Measurements from ENCODE around the gene PRMT1. TPM values are rescaled to one million over a fixed set of nuclear protein-coding genes. Genes with fewer than 3 reads are reported as not detected.

Gene PRMT1
- total and polyA plus RNA-seq, 2 of the 13 experiments (the other 11 are each of a cell fraction or from before 2014, with no cell fraction given), result 324 to 374 TPM

- Histone ChIP-seq H3K27ac (ENCODE audit: extremely low read length, insufficient read depth, low read length) (peak overlapping the region; percentile 74), H3K4me1 (ENCODE audit: insufficient read depth, low read length) (peaks cover 30% of the 10 kb centered on the region), H3K4me3 (replicated peaks in 1 of 3; ENCODE audit: insufficient read depth in 1 of 3, low read depth in 2 of 3, low read length in 3 of 3) (peak overlapping the region; percentile 63 to 96 (median 93)), H2AFZ (ENCODE audit: low read length) (no peak overlapping the region), H3K9ac (ENCODE audit: insufficient read depth, low read depth, low read length) (peak overlapping the region; percentile 90), H3K36me3 (replicated peaks in 1 of 2; ENCODE audit: control insufficient read depth in 1 of 2, insufficient read depth in 2 of 2, low read length in 2 of 2) (peaks cover 9 to 25% of the 10 kb centered on the region in 2 experiments), H3K79me2 (ENCODE audit: insufficient read depth, low read length) (peaks cover 30% of the 10 kb centered on the region), H3K27me3 (ENCODE audit: control insufficient read depth in 1 of 2, insufficient read depth in 2 of 2, low read length in 2 of 2) (no peaks in the 10 kb centered on the region; a peak in 1 of 5 replicates), H3K9me3 (ENCODE audit: low read length) (no peaks in the 10 kb centered on the region), H4K20me1 (ENCODE audit: insufficient read depth, low read length) (peaks cover 5% of the 10 kb centered on the region; the same call in 1 of the 2 replicates), H3K4me2 (ENCODE audit: low read depth, low read length) (peak overlapping the region; percentile 98)
- no peak for FAIRE-seq
- peak; percentile 24 for ATAC-seq
- DNase-seq (ENCODE audit: low spot score), result no peak
- TSS peak; percentile 85 for BruUV-seq (replicated peaks)
- no CpG with 5 or more reads among the region's 9 CpGs for WGBS (ENCODE audit: low lambda C conversion rate)
- in situ Hi-C loops (cut with HindIII; ENCODE audit: extremely low pct_ligation_motif_present, low pct_unique_long_range_greater_than_20kb) (no loop called here), intact Hi-C loops (cut with micrococcal nuclease; ENCODE audit: unreplicated experiment) (no loop called here)
- TF ChIP-seq ZNF274 (CRISPR knock-in tag; IDR thresholded peaks at IDR 0.05) (no peak), ASH2L (IDR thresholded peaks at IDR 0.05; ENCODE audit: insufficient read length, low read depth, low read length) (peak; percentile 3), ZNF83 (CRISPR knock-in tag; IDR thresholded peaks at IDR 0.05; ENCODE audit: borderline replicate concordance) (peak; percentile 5; the same call in 1 of the 2 replicates), ZNF605 (CRISPR knock-in tag; IDR thresholded peaks at IDR 0.05) (0 out of 2 replicates have a peak, but pooled peaks have one; percentile 7), SALL1 (CRISPR knock-in tag; IDR thresholded peaks at IDR 0.05) (0 out of 2 replicates have a peak, but pooled peaks have one; percentile 2), HOXA5 (CRISPR knock-in tag; IDR thresholded peaks at IDR 0.05) (0 out of 2 replicates have a peak, but pooled peaks have one; percentile 6), MLLT10 (CRISPR knock-in tag; IDR thresholded peaks at IDR 0.05) (no peak), ZNF256 (CRISPR knock-in tag; conservative IDR thresholded peaks at IDR 0.05) (0 out of 2 replicates have a peak, but pooled peaks have one; percentile 14), SMAD1 (CRISPR knock-in tag; IDR thresholded peaks at IDR 0.05; ENCODE audit: borderline replicate concordance, low read depth) (no peak), KLF12 (CRISPR knock-in tag; IDR thresholded peaks at IDR 0.05; ENCODE audit: borderline replicate concordance) (0 out of 2 replicates have a peak, but pooled peaks have one; percentile 2), ISL2 (CRISPR knock-in tag; IDR thresholded peaks at IDR 0.05) (0 out of 2 replicates have a peak, but pooled peaks have one; percentile 1)
- TF ChIP-seq, protein P1, sequence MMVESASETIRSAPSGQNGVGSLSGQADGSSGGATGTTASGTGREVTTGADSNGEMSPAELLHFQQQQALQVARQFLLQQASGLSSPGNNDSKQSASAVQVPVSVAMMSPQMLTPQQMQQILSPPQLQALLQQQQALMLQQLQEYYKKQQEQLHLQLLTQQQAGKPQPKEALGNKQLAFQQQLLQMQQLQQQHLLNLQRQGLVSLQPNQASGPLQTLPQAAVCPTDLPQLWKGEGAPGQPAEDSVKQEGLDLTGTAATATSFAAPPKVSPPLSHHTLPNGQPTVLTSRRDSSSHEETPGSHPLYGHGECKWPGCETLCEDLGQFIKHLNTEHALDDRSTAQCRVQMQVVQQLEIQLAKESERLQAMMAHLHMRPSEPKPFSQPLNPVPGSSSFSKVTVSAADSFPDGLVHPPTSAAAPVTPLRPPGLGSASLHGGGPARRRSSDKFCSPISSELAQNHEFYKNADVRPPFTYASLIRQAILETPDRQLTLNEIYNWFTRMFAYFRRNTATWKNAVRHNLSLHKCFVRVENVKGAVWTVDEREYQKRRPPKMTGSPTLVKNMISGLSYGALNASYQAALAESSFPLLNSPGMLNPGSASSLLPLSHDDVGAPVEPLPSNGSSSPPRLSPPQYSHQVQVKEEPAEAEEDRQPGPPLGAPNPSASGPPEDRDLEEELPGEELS (CRISPR knock-in tag; IDR thresholded peaks at IDR 0.05), result peak; percentile 1; the same call in 1 of the 2 replicates
- TF ChIP-seq, protein P2, sequence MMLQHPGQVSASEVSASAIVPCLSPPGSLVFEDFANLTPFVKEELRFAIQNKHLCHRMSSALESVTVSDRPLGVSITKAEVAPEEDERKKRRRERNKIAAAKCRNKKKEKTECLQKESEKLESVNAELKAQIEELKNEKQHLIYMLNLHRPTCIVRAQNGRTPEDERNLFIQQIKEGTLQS (CRISPR knock-in tag; IDR thresholded peaks at IDR 0.05), result no peak
- TF ChIP-seq, protein P3, sequence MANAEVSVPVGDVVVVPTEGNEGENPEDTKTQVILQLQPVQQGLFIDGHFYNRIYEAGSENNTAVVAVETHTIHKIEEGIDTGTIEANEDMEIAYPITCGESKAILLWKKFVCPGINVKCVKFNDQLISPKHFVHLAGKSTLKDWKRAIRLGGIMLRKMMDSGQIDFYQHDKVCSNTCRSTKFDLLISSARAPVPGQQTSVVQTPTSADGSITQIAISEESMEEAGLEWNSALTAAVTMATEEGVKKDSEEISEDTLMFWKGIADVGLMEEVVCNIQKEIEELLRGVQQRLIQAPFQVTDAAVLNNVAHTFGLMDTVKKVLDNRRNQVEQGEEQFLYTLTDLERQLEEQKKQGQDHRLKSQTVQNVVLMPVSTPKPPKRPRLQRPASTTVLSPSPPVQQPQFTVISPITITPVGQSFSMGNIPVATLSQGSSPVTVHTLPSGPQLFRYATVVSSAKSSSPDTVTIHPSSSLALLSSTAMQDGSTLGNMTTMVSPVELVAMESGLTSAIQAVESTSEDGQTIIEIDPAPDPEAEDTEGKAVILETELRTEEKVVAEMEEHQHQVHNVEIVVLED (CRISPR knock-in tag; IDR thresholded peaks at IDR 0.05; ENCODE audit: borderline replicate concordance), result 0 out of 2 replicates have a peak, but pooled peaks have one; percentile 8
- CTCF ChIA-PET (ENCODE audit: low intra/inter-chr PET ratio, low total read pairs), result no interaction called here
- POLR2A ChIA-PET, result interaction anchor here (3.3 to 5.7 kb wide), 2 partner anchors 11 to 24 kb away, joined by 36 to 92 read pairs; partner anchors contain the start of genes PRMT1, RRAS and SCAF1
These were observed 11.0 kb upstream of the PRMT1 start for GRCh38 chr19:49666120-49666444.

All from HepG2 (cell line).